ENCODE results near the gene ZNF229.
A peak's percentile ranks its signal among the peaks of the same experiment; 100 is the strongest.

ZNF229 gene

DNA sequence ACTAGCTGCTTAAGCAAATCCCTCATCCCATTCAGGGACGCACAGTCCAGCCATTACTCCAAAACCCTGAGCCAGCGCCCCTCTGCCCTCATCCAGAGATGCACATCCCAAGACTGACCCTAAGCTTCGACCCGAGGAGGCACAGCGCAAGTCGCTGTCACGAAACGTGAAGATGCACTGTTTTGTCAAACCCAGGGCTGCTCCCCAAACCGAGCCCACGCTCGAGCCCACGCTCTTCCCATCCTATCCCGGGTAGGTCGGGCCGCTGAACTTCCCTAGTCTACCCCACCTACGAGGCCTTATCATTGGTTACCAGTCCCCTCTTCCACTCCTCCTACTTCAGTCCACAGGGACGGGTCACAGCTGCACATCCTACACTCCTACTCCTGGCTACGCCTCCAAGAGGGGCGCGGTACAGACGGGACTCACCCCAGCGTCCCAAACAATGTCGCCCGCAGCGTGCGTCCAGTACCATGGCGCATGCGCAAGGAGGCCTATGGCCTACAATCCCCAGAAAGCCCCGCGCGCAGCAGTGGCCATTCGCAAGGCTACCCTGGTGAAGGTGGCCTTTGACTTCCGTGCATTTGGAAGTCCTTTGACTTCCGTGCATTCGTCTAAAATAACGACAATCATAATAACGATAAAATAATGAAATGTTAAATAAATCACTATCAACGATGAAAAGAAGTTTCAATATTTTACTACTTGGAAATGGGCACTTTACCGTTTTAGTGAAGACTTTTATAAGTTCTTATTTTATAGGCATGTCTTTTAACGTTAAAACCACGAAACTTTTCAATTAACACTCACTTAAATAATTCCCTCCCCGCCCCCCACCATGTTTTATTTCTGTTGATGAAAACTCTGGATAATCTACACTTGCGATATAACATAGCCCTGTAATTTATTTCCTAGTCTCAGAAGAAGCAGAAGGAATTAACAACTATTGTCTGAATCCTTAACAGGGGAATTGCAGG is 46.8 kb downstream of the ZNF229 start, which contains the start of gene ZNF285:
TSS of gene ZNF285 (minus strand) at position 470 of the 977 bp plus-strand sequence. CDS start 4,395 bp downstream, outside the sequence.
- TF ChIP-seq EGR1 (IDR thresholded peaks at IDR 0.05) = no peak
- TF ChIP-seq, protein P1, sequence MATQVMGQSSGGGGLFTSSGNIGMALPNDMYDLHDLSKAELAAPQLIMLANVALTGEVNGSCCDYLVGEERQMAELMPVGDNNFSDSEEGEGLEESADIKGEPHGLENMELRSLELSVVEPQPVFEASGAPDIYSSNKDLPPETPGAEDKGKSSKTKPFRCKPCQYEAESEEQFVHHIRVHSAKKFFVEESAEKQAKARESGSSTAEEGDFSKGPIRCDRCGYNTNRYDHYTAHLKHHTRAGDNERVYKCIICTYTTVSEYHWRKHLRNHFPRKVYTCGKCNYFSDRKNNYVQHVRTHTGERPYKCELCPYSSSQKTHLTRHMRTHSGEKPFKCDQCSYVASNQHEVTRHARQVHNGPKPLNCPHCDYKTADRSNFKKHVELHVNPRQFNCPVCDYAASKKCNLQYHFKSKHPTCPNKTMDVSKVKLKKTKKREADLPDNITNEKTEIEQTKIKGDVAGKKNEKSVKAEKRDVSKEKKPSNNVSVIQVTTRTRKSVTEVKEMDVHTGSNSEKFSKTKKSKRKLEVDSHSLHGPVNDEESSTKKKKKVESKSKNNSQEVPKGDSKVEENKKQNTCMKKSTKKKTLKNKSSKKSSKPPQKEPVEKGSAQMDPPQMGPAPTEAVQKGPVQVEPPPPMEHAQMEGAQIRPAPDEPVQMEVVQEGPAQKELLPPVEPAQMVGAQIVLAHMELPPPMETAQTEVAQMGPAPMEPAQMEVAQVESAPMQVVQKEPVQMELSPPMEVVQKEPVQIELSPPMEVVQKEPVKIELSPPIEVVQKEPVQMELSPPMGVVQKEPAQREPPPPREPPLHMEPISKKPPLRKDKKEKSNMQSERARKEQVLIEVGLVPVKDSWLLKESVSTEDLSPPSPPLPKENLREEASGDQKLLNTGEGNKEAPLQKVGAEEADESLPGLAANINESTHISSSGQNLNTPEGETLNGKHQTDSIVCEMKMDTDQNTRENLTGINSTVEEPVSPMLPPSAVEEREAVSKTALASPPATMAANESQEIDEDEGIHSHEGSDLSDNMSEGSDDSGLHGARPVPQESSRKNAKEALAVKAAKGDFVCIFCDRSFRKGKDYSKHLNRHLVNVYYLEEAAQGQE (IDR thresholded peaks at IDR 0.05; ENCODE audit: low read depth) = no peak
- no peak for TF ChIP-seq NFIC (IDR thresholded peaks at IDR 0.05)
- peak; percentile 75 for TF ChIP-seq YY1 (IDR thresholded peaks at IDR 0.05; ENCODE audit: low read depth)
- TF ChIP-seq CREB1 (IDR thresholded peaks at IDR 0.05; ENCODE audit: low read depth) = no peak
- no peak for TF ChIP-seq FOXM1 (IDR thresholded peaks at IDR 0.05; ENCODE audit: borderline replicate concordance, low read depth)
- TF ChIP-seq, protein P2, sequence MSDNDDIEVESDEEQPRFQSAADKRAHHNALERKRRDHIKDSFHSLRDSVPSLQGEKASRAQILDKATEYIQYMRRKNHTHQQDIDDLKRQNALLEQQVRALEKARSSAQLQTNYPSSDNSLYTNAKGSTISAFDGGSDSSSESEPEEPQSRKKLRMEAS (IDR thresholded peaks at IDR 0.05) = peak; percentile 37; the same call in 1 of the 2 replicates
- no peak for TF ChIP-seq TAF1 (IDR thresholded peaks at IDR 0.05; ENCODE audit: low read depth)
- TF ChIP-seq RAD21 (IDR thresholded peaks at IDR 0.05; ENCODE audit: low read depth) = no peak
- TF ChIP-seq TCF12 (IDR thresholded peaks at IDR 0.05; ENCODE audit: low read depth) = no peak
- TF ChIP-seq, protein P3, sequence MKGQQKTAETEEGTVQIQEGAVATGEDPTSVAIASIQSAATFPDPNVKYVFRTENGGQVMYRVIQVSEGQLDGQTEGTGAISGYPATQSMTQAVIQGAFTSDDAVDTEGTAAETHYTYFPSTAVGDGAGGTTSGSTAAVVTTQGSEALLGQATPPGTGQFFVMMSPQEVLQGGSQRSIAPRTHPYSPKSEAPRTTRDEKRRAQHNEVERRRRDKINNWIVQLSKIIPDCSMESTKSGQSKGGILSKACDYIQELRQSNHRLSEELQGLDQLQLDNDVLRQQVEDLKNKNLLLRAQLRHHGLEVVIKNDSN (IDR thresholded peaks at IDR 0.05) = no peak
